ENCODE measurements around the gene LRP8. TPM values are rescaled to one million over a fixed set of nuclear protein-coding genes. Genes with fewer than 3 reads are reported as not detected.

Gene LRP8
- total and polyA plus RNA-seq, 2 experiments from 2014 or later = 27.8 to 71.1 TPM

DNA sequence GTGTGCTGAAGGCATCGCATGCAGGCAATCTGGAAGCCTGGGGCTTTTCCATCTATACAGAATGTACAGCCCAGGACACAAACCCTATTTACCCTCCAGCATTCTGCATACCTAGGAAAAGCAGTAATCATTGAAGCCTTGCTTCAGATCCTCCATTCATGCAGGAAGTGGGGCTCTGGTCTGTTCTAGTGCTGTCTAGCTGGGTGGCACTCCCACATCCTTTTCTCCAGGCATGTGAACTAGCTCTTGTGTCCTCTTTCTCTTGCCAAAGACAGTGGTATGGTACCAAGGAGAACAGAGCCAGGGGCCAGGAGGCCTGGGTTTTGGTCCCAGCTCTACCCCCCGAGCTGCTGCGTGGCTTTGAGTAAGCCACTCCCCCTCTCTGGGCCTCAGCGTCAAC, 21.7 kb downstream of the LRP8 start:
- peaks cover 64% of the 10 kb centered on the region for H3K36me3 Mint-ChIP-seq (ENCODE audit: low read depth)
- DNase-seq (ENCODE audit: low spot score) (no peak), ATAC-seq (no peak)
- no peak overlapping the region for H3K27ac Mint-ChIP-seq
- peaks cover 10% of the 10 kb centered on the region; the same call in 1 of the 2 replicates for H3K4me1 ChIP-seq (ENCODE audit: insufficient read depth)
- peaks cover 34% of the 10 kb centered on the region for H4K20me1 ChIP-seq (replicated peaks; ENCODE audit: insufficient read depth)
- no peaks in the 10 kb centered on the region for H3K9me3 Mint-ChIP-seq
- H3K9me2 ChIP-seq (ENCODE audit: insufficient read depth) = no peaks in the 10 kb centered on the region
- H3K27me3 ChIP-seq (ENCODE audit: insufficient read depth) = no peaks in the 10 kb centered on the region
- TF ChIP-seq JUNB (IDR thresholded peaks at IDR 0.05; ENCODE audit: unreplicated experiment) (no peak), ZNF331 (CRISPR knock-in tag; IDR thresholded peaks at IDR 0.05; ENCODE audit: low read depth) (no peak), CREB1 (CRISPR knock-in tag; IDR thresholded peaks at IDR 0.05; ENCODE audit: low read depth) (no peak), CTCF (conservative IDR thresholded peaks at IDR 0.05; ENCODE audit: low read depth in 2 of 2) (no peak), POLR2AphosphoS5 (IDR thresholded peaks at IDR 0.05; ENCODE audit: low read depth) (no peak), EZH2 (IDR thresholded peaks at IDR 0.05; ENCODE audit: low read depth, unreplicated experiment) (no peak), EZH2phosphoT487 (IDR thresholded peaks at IDR 0.05; ENCODE audit: unreplicated experiment) (no peak), STAT1 (IDR thresholded peaks at IDR 0.05; ENCODE audit: unreplicated experiment) (no peak), ETS1 (IDR thresholded peaks at IDR 0.05) (no peak), NANOG (IDR thresholded peaks at IDR 0.05; ENCODE audit: borderline replicate concordance) (no peak), ZNF114 (CRISPR knock-in tag; IDR thresholded peaks at IDR 0.05) (no peak)
- TF ChIP-seq, protein P1, sequence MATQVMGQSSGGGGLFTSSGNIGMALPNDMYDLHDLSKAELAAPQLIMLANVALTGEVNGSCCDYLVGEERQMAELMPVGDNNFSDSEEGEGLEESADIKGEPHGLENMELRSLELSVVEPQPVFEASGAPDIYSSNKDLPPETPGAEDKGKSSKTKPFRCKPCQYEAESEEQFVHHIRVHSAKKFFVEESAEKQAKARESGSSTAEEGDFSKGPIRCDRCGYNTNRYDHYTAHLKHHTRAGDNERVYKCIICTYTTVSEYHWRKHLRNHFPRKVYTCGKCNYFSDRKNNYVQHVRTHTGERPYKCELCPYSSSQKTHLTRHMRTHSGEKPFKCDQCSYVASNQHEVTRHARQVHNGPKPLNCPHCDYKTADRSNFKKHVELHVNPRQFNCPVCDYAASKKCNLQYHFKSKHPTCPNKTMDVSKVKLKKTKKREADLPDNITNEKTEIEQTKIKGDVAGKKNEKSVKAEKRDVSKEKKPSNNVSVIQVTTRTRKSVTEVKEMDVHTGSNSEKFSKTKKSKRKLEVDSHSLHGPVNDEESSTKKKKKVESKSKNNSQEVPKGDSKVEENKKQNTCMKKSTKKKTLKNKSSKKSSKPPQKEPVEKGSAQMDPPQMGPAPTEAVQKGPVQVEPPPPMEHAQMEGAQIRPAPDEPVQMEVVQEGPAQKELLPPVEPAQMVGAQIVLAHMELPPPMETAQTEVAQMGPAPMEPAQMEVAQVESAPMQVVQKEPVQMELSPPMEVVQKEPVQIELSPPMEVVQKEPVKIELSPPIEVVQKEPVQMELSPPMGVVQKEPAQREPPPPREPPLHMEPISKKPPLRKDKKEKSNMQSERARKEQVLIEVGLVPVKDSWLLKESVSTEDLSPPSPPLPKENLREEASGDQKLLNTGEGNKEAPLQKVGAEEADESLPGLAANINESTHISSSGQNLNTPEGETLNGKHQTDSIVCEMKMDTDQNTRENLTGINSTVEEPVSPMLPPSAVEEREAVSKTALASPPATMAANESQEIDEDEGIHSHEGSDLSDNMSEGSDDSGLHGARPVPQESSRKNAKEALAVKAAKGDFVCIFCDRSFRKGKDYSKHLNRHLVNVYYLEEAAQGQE (IDR thresholded peaks at IDR 0.05; ENCODE audit: unreplicated experiment) = no peak
- TF ChIP-seq, protein P2, sequence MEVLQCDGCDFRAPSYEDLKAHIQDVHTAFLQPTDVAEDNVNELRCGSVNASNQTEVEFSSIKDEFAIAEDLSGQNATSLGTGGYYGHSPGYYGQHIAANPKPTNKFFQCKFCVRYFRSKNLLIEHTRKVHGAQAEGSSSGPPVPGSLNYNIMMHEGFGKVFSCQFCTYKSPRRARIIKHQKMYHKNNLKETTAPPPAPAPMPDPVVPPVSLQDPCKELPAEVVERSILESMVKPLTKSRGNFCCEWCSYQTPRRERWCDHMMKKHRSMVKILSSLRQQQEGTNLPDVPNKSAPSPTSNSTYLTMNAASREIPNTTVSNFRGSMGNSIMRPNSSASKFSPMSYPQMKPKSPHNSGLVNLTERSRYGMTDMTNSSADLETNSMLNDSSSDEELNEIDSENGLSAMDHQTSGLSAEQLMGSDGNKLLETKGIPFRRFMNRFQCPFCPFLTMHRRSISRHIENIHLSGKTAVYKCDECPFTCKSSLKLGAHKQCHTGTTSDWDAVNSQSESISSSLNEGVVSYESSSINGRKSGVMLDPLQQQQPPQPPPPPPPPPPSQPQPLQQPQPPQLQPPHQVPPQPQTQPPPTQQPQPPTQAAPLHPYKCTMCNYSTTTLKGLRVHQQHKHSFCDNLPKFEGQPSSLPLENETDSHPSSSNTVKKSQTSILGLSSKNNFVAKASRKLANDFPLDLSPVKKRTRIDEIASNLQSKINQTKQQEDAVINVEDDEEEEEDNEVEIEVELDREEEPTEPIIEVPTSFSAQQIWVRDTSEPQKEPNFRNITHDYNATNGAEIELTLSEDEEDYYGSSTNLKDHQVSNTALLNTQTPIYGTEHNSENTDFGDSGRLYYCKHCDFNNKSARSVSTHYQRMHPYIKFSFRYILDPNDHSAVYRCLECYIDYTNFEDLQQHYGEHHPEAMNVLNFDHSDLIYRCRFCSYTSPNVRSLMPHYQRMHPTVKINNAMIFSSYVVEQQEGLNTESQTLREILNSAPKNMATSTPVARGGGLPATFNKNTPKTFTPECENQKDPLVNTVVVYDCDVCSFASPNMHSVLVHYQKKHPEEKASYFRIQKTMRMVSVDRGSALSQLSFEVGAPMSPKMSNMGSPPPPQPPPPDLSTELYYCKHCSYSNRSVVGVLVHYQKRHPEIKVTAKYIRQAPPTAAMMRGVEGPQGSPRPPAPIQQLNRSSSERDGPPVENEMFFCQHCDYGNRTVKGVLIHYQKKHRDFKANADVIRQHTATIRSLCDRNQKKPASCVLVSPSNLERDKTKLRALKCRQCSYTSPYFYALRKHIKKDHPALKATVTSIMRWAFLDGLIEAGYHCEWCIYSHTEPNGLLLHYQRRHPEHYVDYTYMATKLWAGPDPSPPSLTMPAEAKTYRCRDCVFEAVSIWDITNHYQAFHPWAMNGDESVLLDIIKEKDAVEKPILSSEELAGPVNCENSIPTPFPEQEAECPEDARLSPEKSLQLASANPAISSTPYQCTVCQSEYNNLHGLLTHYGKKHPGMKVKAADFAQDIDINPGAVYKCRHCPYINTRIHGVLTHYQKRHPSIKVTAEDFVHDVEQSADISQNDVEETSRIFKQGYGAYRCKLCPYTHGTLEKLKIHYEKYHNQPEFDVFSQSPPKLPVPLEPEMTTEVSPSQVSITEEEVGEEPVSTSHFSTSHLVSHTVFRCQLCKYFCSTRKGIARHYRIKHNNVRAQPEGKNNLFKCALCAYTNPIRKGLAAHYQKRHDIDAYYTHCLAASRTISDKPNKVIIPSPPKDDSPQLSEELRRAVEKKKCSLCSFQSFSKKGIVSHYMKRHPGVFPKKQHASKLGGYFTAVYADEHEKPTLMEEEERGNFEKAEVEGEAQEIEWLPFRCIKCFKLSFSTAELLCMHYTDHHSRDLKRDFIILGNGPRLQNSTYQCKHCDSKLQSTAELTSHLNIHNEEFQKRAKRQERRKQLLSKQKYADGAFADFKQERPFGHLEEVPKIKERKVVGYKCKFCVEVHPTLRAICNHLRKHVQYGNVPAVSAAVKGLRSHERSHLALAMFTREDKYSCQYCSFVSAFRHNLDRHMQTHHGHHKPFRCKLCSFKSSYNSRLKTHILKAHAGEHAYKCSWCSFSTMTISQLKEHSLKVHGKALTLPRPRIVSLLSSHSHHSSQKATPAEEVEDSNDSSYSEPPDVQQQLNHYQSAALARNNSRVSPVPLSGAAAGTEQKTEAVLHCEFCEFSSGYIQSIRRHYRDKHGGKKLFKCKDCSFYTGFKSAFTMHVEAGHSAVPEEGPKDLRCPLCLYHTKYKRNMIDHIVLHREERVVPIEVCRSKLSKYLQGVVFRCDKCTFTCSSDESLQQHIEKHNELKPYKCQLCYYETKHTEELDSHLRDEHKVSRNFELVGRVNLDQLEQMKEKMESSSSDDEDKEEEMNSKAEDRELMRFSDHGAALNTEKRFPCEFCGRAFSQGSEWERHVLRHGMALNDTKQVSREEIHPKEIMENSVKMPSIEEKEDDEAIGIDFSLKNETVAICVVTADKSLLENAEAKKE (CRISPR knock-in tag; IDR thresholded peaks at IDR 0.05) = no peak
- no peak overlapping the region for H3K4me2 ChIP-seq
- no peaks in the 10 kb centered on the region for H3F3A ChIP-seq (replicated peaks; ENCODE audit: low read depth)
- H2AFZ ChIP-seq = no peak overlapping the region
- H3K4me3 Mint-ChIP-seq = no peak overlapping the region; the same call in 2 of the 3 replicates
- H3K4me3 ChIP-seq = no peak overlapping the region
- 0 out of 2 replicates have a peak overlapping the region, but pooled peaks have one; percentile 6 for H3K27ac ChIP-seq (ENCODE audit: low read depth)
- peaks cover 66% of the 10 kb centered on the region for H3K79me2 ChIP-seq (replicated peaks; ENCODE audit: insufficient read depth)
- H3K36me3 ChIP-seq (ENCODE audit: insufficient read depth) = peaks cover 7% of the 10 kb centered on the region; the same call in 1 of the 2 replicates
- peaks cover 30% of the 10 kb centered on the region for H3K27me3 Mint-ChIP-seq (ENCODE audit: insufficient read depth, low read depth, poor library complexity)
- peaks cover 67% of the 10 kb centered on the region for H3K4me1 Mint-ChIP-seq
